HCT116 (cell line): ENCODE measurements around the gene FGFR4. TPM values are rescaled to one million over a fixed set of nuclear protein-coding genes. Genes with fewer than 3 reads are reported as not detected.
A peak's percentile ranks its signal among the peaks of the same experiment; 100 is the strongest.

Experiments
- ATAC-seq: fragments of 200-7000 bp; cut with Tn5 transposase; 2 replicates; pipeline ENCODE4 v1.9.1; 2020; ENCODE audit warnings: mild to moderate bottlenecking, moderate library complexity
- BruUV-seq: library from RNA; stranded (reverse); fragments of 400-500 nt; replicated peaks from 2 replicates; lab custom pipeline; 2021; lab: Mats Ljungman, UMichigan
- CTCF ChIA-PET: fragments of 300-600 bp; sonication (Branson Sonifier 250); formaldehyde crosslinking; loops from one replicate; lab custom pipeline; 2021; ENCODE audit warnings: antibody characterized with exemption; lab: Charles Lee
- POLR2A ChIA-PET: fragments of 300-600, 350-600 bp; sonication (Branson Sonifier 250); formaldehyde crosslinking; loops from one replicate; lab custom pipeline; 2021; ENCODE audit warnings: antibody characterized with exemption; lab: Charles Lee
- RAD21 ChIA-PET, 2 experiments: fragments of 300-600 bp; sonication (Branson Sonifier 250); formaldehyde crosslinking; loops; one replicate each; lab custom pipeline; 2023; ENCODE audit warnings: low total read pairs in 2 of 2; ENCODE audit not compliant: uncharacterized antibody in 2 of 2, unreplicated experiment in 2 of 2, low non-redundant PET in 1 of 2; lab: Charles Lee
- DNase-seq: peaks from one replicate; pipeline ENCODE4 v3.0.0-alpha.2; 2010; ENCODE audit warnings: low read depth, low spot score
- H2AFZ ChIP-seq: fragments of 200-600 bp; shearing (Covaris generic), sonication (generic); 2 replicates; pipeline ENCODE4 v1.6.1; 2017; ENCODE audit warnings: low read depth, mixed run types, mixed read lengths, antibody characterized with exemption, low read length; ENCODE audit not compliant: poor library complexity, severe bottlenecking
- H3K27ac ChIP-seq: 2 replicates; pipeline ENCODE4 v1.5.1; 2012; ENCODE audit warnings: low read depth, low read length
- H3K27me3 ChIP-seq: fragments of 200-600 bp; sonication (generic); 2 replicates; pipeline ENCODE4 v1.6.1; 2016; ENCODE audit warnings: mixed run types, low read length, mixed read lengths; ENCODE audit not compliant: insufficient read depth
- H3K36me3 ChIP-seq, 2 experiments: fragments of 200-500 bp in 1 of 2; fragments of 200-600 bp in 1 of 2; sonication (Bioruptor generic) in 1 of 2; sonication (generic) in 1 of 2; 2 replicates each; pipeline versions ENCODE4 v1.5.1 to v1.6.1; 2014 to 2016; ENCODE audit warnings: low read length in 2 of 2, inconsistent platforms in 1 of 2, mixed read lengths in 1 of 2, mixed run types in 1 of 2; ENCODE audit not compliant: insufficient read depth in 2 of 2, control insufficient read depth in 1 of 2
- H3K4me1 ChIP-seq, 2 experiments: fragments of 200-600 bp in 1 of 2; sonication (generic) in 1 of 2; 2 replicates each; pipeline versions ENCODE4 v1.5.1 to v1.6.1; 2012 to 2017; ENCODE audit warnings: low read length in 2 of 2, inconsistent platforms in 1 of 2, mild to moderate bottlenecking in 1 of 2, mixed read lengths in 1 of 2, mixed run types in 1 of 2, moderate library complexity in 1 of 2; ENCODE audit not compliant: insufficient read depth in 2 of 2, control insufficient read depth in 1 of 2
- H3K4me2 ChIP-seq: fragments of 200-600 bp; sonication (generic); 2 replicates; pipeline ENCODE4 v1.6.1; 2017; ENCODE audit warnings: mixed run types, low read length, mixed read lengths
- H3K4me3 ChIP-seq, 2 experiments: fragments of 200-600 bp in 1 of 2; sonication (generic) in 1 of 2; replicated peaks in 1 of 2; 2 replicates each; pipeline ENCODE4 v1.5.1; 2011 to 2016; ENCODE audit warnings: low read length in 2 of 2, control low read depth in 1 of 2, low read depth in 1 of 2, mild to moderate bottlenecking in 1 of 2, mixed read lengths in 1 of 2, mixed run types in 1 of 2
- H3K79me2 ChIP-seq: fragments of 200-600 bp; sonication (generic); 2 replicates; pipeline ENCODE4 v1.6.1; 2017; ENCODE audit warnings: mild to moderate bottlenecking, mixed run types, low read length, moderate library complexity, mixed read lengths; ENCODE audit not compliant: insufficient read depth
- H3K9ac ChIP-seq: fragments of 200-600 bp; sonication (generic); 2 replicates; pipeline ENCODE4 v1.6.1; 2016; ENCODE audit warnings: low read length, mixed read lengths
- H3K9me2 ChIP-seq: fragments of 200-600 bp; sonication (generic), shearing (Covaris generic); 2 replicates; pipeline ENCODE4 v1.6.1; 2017; ENCODE audit warnings: mixed run types, mild to moderate bottlenecking, moderate library complexity; ENCODE audit not compliant: insufficient read depth
- H3K9me3 ChIP-seq, 2 experiments: fragments of 200-500 bp in 1 of 2; fragments of 200-600 bp in 1 of 2; sonication (Bioruptor generic) in 1 of 2; sonication (generic) in 1 of 2; 2 replicates each; pipeline ENCODE4 v1.6.1; 2014 to 2017; ENCODE audit warnings: low read length in 2 of 2, mixed read lengths in 2 of 2, inconsistent platforms in 1 of 2, low read depth in 1 of 2, mild to moderate bottlenecking in 1 of 2, mixed run types in 1 of 2, moderate library complexity in 1 of 2; ENCODE audit not compliant: control insufficient read depth in 1 of 2, insufficient read depth in 1 of 2
- H4K20me1 ChIP-seq: fragments of 200-600 bp; sonication (generic), shearing (Covaris generic); 2 replicates; pipeline ENCODE4 v1.6.1; 2017; ENCODE audit warnings: mixed run types, mild to moderate bottlenecking, moderate library complexity; ENCODE audit not compliant: insufficient read depth
- CBX3 ChIP-seq: IDR thresholded peaks from 2 replicates; pipeline ENCODE4 v1.6.1; 2012; ENCODE audit warnings: low read depth
- EGR1 ChIP-seq: IDR thresholded peaks from 2 replicates; pipeline ENCODE4 v1.6.1; 2012; ENCODE audit warnings: low read depth
- FOSL1 ChIP-seq: IDR thresholded peaks from 2 replicates; pipeline ENCODE4 v1.6.1; 2012; ENCODE audit warnings: low read depth
- RAD21 ChIP-seq: IDR thresholded peaks from 2 replicates; pipeline ENCODE4 v1.6.1; 2012; ENCODE audit warnings: low read depth, mild to moderate bottlenecking
- SP1 ChIP-seq: IDR thresholded peaks from 2 replicates; pipeline ENCODE4 v1.6.1; 2012; ENCODE audit warnings: low read depth
- ZNF274 ChIP-seq: fragments of 200-500 bp; sonication (Bioruptor generic); IDR thresholded peaks from 2 replicates; pipeline ENCODE4 v1.6.1; 2014; ENCODE audit warnings: mild to moderate bottlenecking, low read depth, low read length, inconsistent platforms
- intact Hi-C: fragments of 100-400 bp; cut with micrococcal nuclease; formaldehyde crosslinking; loops from 2 replicates; pipeline ENCODE4 v1.10.0; 2022
- total RNA-seq: library from RNA; stranded (reverse); gene quantifications from one replicate; pipeline ENCODE4 v1.2.1, GENCODE V29; 2021; ENCODE audit not compliant: unreplicated experiment
- TF ChIP-seq, protein P1 (sequence below): IDR thresholded peaks from 2 replicates; pipeline ENCODE4 v1.6.1; 2012
- TF ChIP-seq, protein P2 (sequence below), 3 experiments: fragments of 200-600 bp in 1 of 3; sonication (generic) in 1 of 3; IDR thresholded peaks in 2 of 3; conservative IDR thresholded peaks in 1 of 3; 2 replicates each; pipeline ENCODE4 v1.5.1; 2012 to 2017; ENCODE audit warnings: low read depth in 2 of 3, low read length in 2 of 3, antibody characterized with exemption in 1 of 3, borderline replicate concordance in 1 of 3, control low read depth in 1 of 3, mild to moderate bottlenecking in 1 of 3, mixed read lengths in 1 of 3, mixed run types in 1 of 3, moderate library complexity in 1 of 3; ENCODE audit not compliant: insufficient read depth in 1 of 3

The FGFR4 gene
- total RNA-seq, 1 experiment from 2014 or later: 78.1 TPM

DNA sequence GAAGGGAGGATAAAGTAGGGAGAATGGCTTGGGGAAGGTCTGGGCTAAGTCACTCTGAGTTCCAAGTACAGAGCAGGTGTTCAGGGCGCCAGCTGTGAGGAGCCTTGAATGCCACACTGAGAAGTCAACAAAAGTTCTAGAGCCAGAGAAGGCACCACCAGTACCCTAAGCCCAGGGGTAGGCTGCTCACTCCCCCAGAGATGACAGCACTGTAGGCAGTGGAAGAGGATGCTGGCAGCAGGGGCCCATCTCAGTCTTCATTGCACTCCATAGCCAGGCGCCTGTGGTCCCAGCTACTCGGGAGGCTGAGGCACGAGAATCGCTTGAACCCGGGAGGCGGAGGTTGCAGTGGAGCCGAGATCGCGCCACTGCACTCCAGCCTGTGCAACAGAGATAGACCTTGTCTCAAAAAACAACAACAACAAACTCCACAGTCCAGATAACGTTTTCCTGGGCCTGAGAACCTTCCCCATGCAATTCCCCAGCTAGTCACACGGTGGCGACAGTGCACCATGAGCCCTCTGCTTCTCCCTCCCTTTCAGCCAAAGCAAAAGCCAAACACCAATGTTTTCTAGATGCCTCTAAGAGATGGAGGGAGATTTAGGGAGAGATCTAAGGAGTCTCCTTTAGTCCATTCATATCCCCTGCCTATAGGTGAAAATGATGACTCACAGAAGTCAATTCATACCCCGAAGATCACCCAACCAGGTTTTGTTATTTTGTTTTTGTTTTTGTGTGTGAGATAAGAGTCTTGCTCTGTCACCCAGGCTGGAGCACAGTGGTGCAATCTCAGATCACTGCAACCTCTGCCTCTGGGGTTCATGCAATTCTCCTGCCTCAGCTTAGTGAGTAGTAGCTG, 27.1 kb downstream of the FGFR4 start:
- intact Hi-C loops: loop anchor here (1.0 to 5.0 kb wide), 6 partner anchors 187 to 411 kb away; partner anchors contain the start of gene PFN3
- Histone ChIP-seq H3K4me2 (no peak overlapping the region), H3K27me3 (no peaks in the 10 kb centered on the region), H3K36me3 (no peaks in the 10 kb centered on the region), H3K9me2 (no peaks in the 10 kb centered on the region), H3K4me1 (no peaks in the 10 kb centered on the region; a peak in 1 of 4 replicates), H2AFZ (no peak overlapping the region), H3K9me3 (no peaks in the 10 kb centered on the region), H3K79me2 (no peaks in the 10 kb centered on the region), H3K4me3 (no peak overlapping the region), H3K9ac (no peak overlapping the region), H4K20me1 (no peaks in the 10 kb centered on the region), H3K27ac (no peak overlapping the region)
- CTCF ChIA-PET: interaction anchor here (0.6 to 5.6 kb wide), 21 partner anchors 10 to 454 kb away, joined by 3 to 49 read pairs (median 4); no protein-coding TSS in a partner anchor
- POLR2A ChIA-PET: interaction anchor here (0.8 kb wide), 1 partner anchor 27 kb away, joined by 4 read pairs; no protein-coding TSS in a partner anchor
- TF ChIP-seq EGR1 (no peak), CBX3 (no peak), ZNF274 (no peak), SP1 (no peak), RAD21 (peak; percentile 99), FOSL1 (no peak)
- TF ChIP-seq, protein P1, sequence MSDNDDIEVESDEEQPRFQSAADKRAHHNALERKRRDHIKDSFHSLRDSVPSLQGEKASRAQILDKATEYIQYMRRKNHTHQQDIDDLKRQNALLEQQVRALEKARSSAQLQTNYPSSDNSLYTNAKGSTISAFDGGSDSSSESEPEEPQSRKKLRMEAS: no peak
- TF ChIP-seq, protein P2, sequence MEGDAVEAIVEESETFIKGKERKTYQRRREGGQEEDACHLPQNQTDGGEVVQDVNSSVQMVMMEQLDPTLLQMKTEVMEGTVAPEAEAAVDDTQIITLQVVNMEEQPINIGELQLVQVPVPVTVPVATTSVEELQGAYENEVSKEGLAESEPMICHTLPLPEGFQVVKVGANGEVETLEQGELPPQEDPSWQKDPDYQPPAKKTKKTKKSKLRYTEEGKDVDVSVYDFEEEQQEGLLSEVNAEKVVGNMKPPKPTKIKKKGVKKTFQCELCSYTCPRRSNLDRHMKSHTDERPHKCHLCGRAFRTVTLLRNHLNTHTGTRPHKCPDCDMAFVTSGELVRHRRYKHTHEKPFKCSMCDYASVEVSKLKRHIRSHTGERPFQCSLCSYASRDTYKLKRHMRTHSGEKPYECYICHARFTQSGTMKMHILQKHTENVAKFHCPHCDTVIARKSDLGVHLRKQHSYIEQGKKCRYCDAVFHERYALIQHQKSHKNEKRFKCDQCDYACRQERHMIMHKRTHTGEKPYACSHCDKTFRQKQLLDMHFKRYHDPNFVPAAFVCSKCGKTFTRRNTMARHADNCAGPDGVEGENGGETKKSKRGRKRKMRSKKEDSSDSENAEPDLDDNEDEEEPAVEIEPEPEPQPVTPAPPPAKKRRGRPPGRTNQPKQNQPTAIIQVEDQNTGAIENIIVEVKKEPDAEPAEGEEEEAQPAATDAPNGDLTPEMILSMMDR (IDR thresholded peaks at IDR 0.05 in 2 of 3, conservative IDR thresholded peaks at IDR 0.05 in 1 of 3; ENCODE audit: borderline replicate concordance in 1 of 3, insufficient read depth in 1 of 3, low read depth in 2 of 3, low read length in 2 of 3): peak; percentile 93 to 99 (median 98)
- DNase-seq: peak; percentile 55
- RAD21 ChIA-PET: interaction anchor here (0.9 to 1.9 kb wide), 5 partner anchors 42 to 463 kb away, joined by 3 to 5 read pairs (median 4); no protein-coding TSS in a partner anchor
- no TSS peak for BruUV-seq
- ATAC-seq: peak; percentile 76
